Gastroesophageal sphincter (tissue), 4 donors: ENCODE results near the gene DAPK1. TPM values are rescaled to one million over a fixed set of nuclear protein-coding genes. Genes with fewer than 3 reads are reported as not detected.
A peak's percentile ranks its signal among the peaks of the same experiment; 100 is the strongest.

Experiments used
- ATAC-seq: fragments of 150-250 bp; one replicate; pipeline ENCODE4 v1.9.1; 2016; ENCODE audit warnings: mild to moderate bottlenecking, moderate library complexity
- H3K27ac ChIP-seq, 4 donors: fragments of 200-600 bp; sonication (generic) in 3 of 4; 1 replicate in 3 of 4; 2 replicates in 1 of 4; pipeline ENCODE4 v1.5.1; 2016 to 2019
- H3K27me3 ChIP-seq: fragments of 200-600 bp; sonication (generic); one replicate; pipeline ENCODE4 v1.5.1; 2019
- H3K36me3 ChIP-seq, 2 donors: fragments of 200-600 bp; sonication (generic); one replicate each; pipeline ENCODE4 v1.5.1; 2019; ENCODE audit warnings: control low read depth in 1 of 2
- H3K4me1 ChIP-seq, 3 donors: fragments of 200-600 bp; sonication (generic); 1 replicate in 2 of 3; 2 replicates in 1 of 3; pipeline ENCODE4 v1.5.1; 2016 to 2019; ENCODE audit warnings: control low read depth in 2 of 3
- H3K4me3 ChIP-seq, 2 donors: fragments of 200-600 bp; sonication (generic); one replicate each; pipeline ENCODE4 v1.5.1; 2019; ENCODE audit warnings: mild to moderate bottlenecking in 1 of 2, moderate library complexity in 1 of 2
- H3K9me3 ChIP-seq, 3 donors: fragments of 200-600 bp; sonication (generic); one replicate each; pipeline ENCODE4 v1.5.1; 2017 to 2019; ENCODE audit warnings: control low read depth in 2 of 3
- EP300 ChIP-seq: sonication (generic); formaldehyde crosslinking; IDR thresholded peaks from one replicate; pipeline ENCODE4 v1.6.1; 2017; ENCODE audit warnings: antibody characterized with exemption, mild to moderate bottlenecking
- POLR2A ChIP-seq, 2 donors: fragments of 450-650 bp; IDR thresholded peaks; one replicate each; pipeline ENCODE4 v1.6.1; 2017; ENCODE audit warnings: antibody characterized with exemption in 2 of 2, mild to moderate bottlenecking in 2 of 2, moderate library complexity in 1 of 2
- POLR2AphosphoS5 ChIP-seq: sonication (generic); formaldehyde crosslinking; IDR thresholded peaks from one replicate; pipeline ENCODE4 v1.6.1; 2017; ENCODE audit warnings: antibody characterized with exemption
- WGBS, 2 donors: methylation state at CpG; one replicate each; pipeline ENCODE4 v1.1.5; 2018; ENCODE audit warnings: low coverage in 1 of 2; 5-methylcytosine and 5-hydroxymethylcytosine counted together
- total RNA-seq, 4 donors: library from RNA; depleted of rRNA; stranded (reverse); fragments of >200 nt; gene quantifications; one replicate each; pipeline ENCODE4 v1.1.0, GENCODE V29; 2016
- TF ChIP-seq, protein P1 (sequence below), 4 experiments: fragments of 200-600 bp in 2 of 4; fragments of 450-650 bp in 2 of 4; sonication (generic) in 1 of 4; IDR thresholded peaks; one replicate each; pipeline ENCODE4 v1.5.1; 2017 to 2019; ENCODE audit warnings: antibody characterized with exemption in 4 of 4, mild to moderate bottlenecking in 2 of 4, moderate library complexity in 2 of 4

Gene DAPK1
- total RNA-seq, 4 donors from 2014 or later = 52.3 to 119 (median 75.3) TPM

- TF ChIP-seq EP300 = no peak
- TF ChIP-seq POLR2A (IDR thresholded peaks at IDR 0.05) = no peak
- peak; percentile 48 for TF ChIP-seq POLR2AphosphoS5
- Histone ChIP-seq H3K36me3 (no peaks in the 10 kb centered on the region), H3K4me3 (no peak overlapping the region), H3K27ac (peak overlapping the region in 2 of 4 donors; percentile 58 to 70), H3K27me3 (no peaks in the 10 kb centered on the region), H3K4me1 (peaks cover 0 to 93% (median 27%) of the 10 kb centered on the region in 3 donors), H3K9me3 (no peaks in the 10 kb centered on the region)
- no peak for ATAC-seq
- 58 to 70% methylated on average over 2 of the region's 2 CpGs for WGBS, 2 donors
Observed at GRCh38 chr9:87562530-87563170, 65.0 kb downstream of the DAPK1 start.

- peaks cover 9 to 96% (median 34%) of the 10 kb centered on the region in 3 donors for H3K4me1 ChIP-seq
- peak; percentile 6 for ATAC-seq
- WGBS, 2 donors = 50 to 67% methylated on average over 1 of the region's 1 CpG
- H3K27ac ChIP-seq = peak overlapping the region; percentile 15 to 70 (median 54)
- no peaks in the 10 kb centered on the region for H3K9me3 ChIP-seq
- no peak overlapping the region for H3K4me3 ChIP-seq
- H3K27me3 ChIP-seq = no peaks in the 10 kb centered on the region
- TF ChIP-seq POLR2A (IDR thresholded peaks at IDR 0.05) = no peak
- TF ChIP-seq, protein P1, sequence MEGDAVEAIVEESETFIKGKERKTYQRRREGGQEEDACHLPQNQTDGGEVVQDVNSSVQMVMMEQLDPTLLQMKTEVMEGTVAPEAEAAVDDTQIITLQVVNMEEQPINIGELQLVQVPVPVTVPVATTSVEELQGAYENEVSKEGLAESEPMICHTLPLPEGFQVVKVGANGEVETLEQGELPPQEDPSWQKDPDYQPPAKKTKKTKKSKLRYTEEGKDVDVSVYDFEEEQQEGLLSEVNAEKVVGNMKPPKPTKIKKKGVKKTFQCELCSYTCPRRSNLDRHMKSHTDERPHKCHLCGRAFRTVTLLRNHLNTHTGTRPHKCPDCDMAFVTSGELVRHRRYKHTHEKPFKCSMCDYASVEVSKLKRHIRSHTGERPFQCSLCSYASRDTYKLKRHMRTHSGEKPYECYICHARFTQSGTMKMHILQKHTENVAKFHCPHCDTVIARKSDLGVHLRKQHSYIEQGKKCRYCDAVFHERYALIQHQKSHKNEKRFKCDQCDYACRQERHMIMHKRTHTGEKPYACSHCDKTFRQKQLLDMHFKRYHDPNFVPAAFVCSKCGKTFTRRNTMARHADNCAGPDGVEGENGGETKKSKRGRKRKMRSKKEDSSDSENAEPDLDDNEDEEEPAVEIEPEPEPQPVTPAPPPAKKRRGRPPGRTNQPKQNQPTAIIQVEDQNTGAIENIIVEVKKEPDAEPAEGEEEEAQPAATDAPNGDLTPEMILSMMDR (IDR thresholded peaks at IDR 0.05) = no peak
- no peak for TF ChIP-seq EP300
- TF ChIP-seq POLR2AphosphoS5 = no peak
- H3K36me3 ChIP-seq = no peaks in the 10 kb centered on the region
Observed at GRCh38 chr9:87564111-87564510, 66.4 kb downstream of the DAPK1 start.

- no peaks in the 10 kb centered on the region for H3K27me3 ChIP-seq
- 15 to 44% methylated on average over 4 of the region's 4 CpGs for WGBS, 2 donors
- H3K27ac ChIP-seq = peak overlapping the region in 3 of 4 donors; percentile 51 to 70 (median 58)
- H3K36me3 ChIP-seq = no peaks in the 10 kb centered on the region
- TF ChIP-seq EP300 (no peak), POLR2A (IDR thresholded peaks at IDR 0.05) (no peak), POLR2AphosphoS5 (no peak)
- TF ChIP-seq, protein P1 (IDR thresholded peaks at IDR 0.05) = no peak
- no peaks in the 10 kb centered on the region for H3K9me3 ChIP-seq
- peaks cover 10 to 96% (median 40%) of the 10 kb centered on the region in 3 donors for H3K4me1 ChIP-seq
- no peak for ATAC-seq
- H3K4me3 ChIP-seq = no peak overlapping the region
Observed at GRCh38 chr9:87564791-87565241, 67.1 kb downstream of the DAPK1 start.

GRCh38 chr9:87567001-87567400 is 69.3 kb downstream of the DAPK1 start:
- TF ChIP-seq, protein P1 (IDR thresholded peaks at IDR 0.05) = no peak
- TF ChIP-seq POLR2AphosphoS5 (no peak), EP300 (no peak), POLR2A (IDR thresholded peaks at IDR 0.05) (no peak)
- no peaks in the 10 kb centered on the region for H3K27me3 ChIP-seq
- no peaks in the 10 kb centered on the region for H3K36me3 ChIP-seq
- H3K4me1 ChIP-seq = peaks cover 22 to 98% (median 60%) of the 10 kb centered on the region in 3 donors
- H3K27ac ChIP-seq = peak overlapping the region in 3 of 4 donors; percentile 43 to 70 (median 65)
- ATAC-seq = no peak
- whole genome bisulfite sequencing, 2 donors = 8 to 13% methylated on average over 4 of the region's 4 CpGs
- no peaks in the 10 kb centered on the region for H3K9me3 ChIP-seq
- no peak overlapping the region for H3K4me3 ChIP-seq

DNA sequence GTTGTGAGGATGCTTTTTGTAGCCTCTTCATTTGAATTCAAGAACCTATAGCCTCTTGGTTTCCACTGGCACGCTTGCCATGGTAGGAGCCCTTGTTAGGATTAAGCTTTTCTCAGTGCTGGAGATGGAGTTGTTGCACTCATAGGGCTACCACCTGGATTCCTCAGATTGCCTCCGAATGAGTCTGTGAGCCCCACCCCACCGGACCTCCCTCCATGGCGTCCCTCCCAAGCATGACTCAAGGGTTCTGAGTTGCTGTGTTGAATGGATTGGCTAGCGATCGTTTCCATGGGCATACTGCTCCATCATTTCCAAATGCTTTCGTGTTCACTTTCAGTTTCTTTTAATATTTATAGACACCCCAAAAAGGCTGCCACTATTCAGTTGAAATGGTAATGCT is 69.9 kb downstream of the DAPK1 start:
- ATAC-seq = no peak
- Histone ChIP-seq H3K4me3 (no peak overlapping the region), H3K27me3 (no peaks in the 10 kb centered on the region), H3K36me3 (no peaks in the 10 kb centered on the region), H3K27ac (peak overlapping the region in 3 of 4 donors; percentile 43 to 70 (median 65)), H3K4me1 (peaks cover 22 to 98% (median 60%) of the 10 kb centered on the region in 3 donors), H3K9me3 (no peaks in the 10 kb centered on the region)
- 38 to 44% methylated on average over 3 to 7 of the region's 7 CpGs for WGBS, 2 donors
- TF ChIP-seq EP300 = no peak
- TF ChIP-seq POLR2AphosphoS5 = no peak

DNA sequence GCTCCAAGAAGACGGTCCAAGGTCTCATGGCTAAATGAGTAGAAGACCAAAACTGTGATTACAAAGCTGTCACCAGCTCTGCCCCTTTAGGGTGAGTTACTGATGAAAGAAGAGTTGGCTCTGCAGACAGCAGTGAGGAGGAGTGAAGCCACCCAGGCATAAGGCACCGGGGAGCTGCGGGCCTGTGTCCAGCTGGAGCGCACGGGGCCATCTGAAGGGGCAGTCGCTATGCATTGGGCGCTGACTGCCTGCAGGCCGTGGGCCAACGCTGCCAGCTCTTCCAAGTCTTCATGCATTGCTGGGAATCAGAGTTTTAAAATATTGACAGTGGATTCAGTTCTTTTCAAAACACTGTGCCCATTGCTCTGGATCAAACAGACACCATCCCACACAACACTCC is 70.3 kb downstream of the DAPK1 start:
- no peaks in the 10 kb centered on the region for H3K9me3 ChIP-seq
- TF ChIP-seq POLR2AphosphoS5 = no peak
- TF ChIP-seq POLR2A (IDR thresholded peaks at IDR 0.05) = no peak
- TF ChIP-seq, protein P1 (IDR thresholded peaks at IDR 0.05) = no peak
- no peak for TF ChIP-seq EP300
- no peak overlapping the region for H3K4me3 ChIP-seq
- peaks cover 22 to 94% (median 60%) of the 10 kb centered on the region in 3 donors for H3K4me1 ChIP-seq
- WGBS, 2 donors = 48 to 70% methylated on average over 2 to 4 of the region's 9 CpGs
- no peaks in the 10 kb centered on the region for H3K36me3 ChIP-seq
- ATAC-seq = no peak
- H3K27ac ChIP-seq = peak overlapping the region in 3 of 4 donors; percentile 43 to 70 (median 65)
- H3K27me3 ChIP-seq = no peaks in the 10 kb centered on the region
